HCT116 (cell line): ENCODE data around the gene NDUFS6.

Experiments used
- SP1 ChIP-seq: IDR thresholded peaks from 2 replicates; pipeline ENCODE4 v1.6.1; 2012; ENCODE audit warnings: low read depth
- SRF ChIP-seq: IDR thresholded peaks from 2 replicates; pipeline ENCODE4 v1.6.1; 2012; ENCODE audit warnings: low read depth
- TF ChIP-seq, protein P1 (sequence below), 3 experiments: fragments of 200-600 bp in 1 of 3; sonication (generic) in 1 of 3; IDR thresholded peaks in 2 of 3; conservative IDR thresholded peaks in 1 of 3; 2 replicates each; pipeline ENCODE4 v1.5.1; 2012 to 2017; ENCODE audit warnings: low read depth in 2 of 3, low read length in 2 of 3, antibody characterized with exemption in 1 of 3, borderline replicate concordance in 1 of 3, control low read depth in 1 of 3, mild to moderate bottlenecking in 1 of 3, mixed read lengths in 1 of 3, mixed run types in 1 of 3, moderate library complexity in 1 of 3; ENCODE audit not compliant: insufficient read depth in 1 of 3

DNA sequence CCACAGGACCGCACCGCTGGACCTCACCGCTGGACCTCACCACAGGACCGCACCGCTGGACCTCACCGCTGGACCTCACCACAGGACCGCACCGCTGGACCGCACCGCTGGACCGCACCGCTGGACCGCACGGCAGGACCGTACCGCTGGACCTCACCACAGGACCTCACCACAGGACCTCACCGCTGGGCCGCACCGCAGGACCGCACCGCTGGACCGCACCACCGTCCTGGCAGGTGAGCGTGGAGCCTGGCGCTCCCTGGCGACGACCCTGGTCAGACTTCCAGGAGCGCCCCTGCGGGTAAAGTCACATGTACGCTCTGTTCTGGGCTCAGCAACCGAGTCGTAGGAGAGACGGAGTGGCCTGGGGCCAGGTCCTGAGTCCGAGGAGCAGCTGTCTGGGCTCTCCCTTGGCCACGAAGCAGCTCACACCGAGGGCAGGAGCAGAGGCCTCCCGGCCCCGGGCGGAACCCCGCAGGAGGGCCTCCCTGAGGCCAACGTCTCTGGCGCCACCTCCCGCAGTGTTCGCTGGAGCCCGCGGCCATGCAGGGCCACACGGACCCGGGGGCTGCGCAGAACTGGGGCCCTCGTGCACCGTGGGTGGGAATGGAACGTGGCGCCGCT is 32.1 kb upstream of the NDUFS6 start:
- TF ChIP-seq SRF (no peak), SP1 (no peak)
- TF ChIP-seq, protein P1, sequence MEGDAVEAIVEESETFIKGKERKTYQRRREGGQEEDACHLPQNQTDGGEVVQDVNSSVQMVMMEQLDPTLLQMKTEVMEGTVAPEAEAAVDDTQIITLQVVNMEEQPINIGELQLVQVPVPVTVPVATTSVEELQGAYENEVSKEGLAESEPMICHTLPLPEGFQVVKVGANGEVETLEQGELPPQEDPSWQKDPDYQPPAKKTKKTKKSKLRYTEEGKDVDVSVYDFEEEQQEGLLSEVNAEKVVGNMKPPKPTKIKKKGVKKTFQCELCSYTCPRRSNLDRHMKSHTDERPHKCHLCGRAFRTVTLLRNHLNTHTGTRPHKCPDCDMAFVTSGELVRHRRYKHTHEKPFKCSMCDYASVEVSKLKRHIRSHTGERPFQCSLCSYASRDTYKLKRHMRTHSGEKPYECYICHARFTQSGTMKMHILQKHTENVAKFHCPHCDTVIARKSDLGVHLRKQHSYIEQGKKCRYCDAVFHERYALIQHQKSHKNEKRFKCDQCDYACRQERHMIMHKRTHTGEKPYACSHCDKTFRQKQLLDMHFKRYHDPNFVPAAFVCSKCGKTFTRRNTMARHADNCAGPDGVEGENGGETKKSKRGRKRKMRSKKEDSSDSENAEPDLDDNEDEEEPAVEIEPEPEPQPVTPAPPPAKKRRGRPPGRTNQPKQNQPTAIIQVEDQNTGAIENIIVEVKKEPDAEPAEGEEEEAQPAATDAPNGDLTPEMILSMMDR (IDR thresholded peaks at IDR 0.05 in 2 of 3, conservative IDR thresholded peaks at IDR 0.05 in 1 of 3; ENCODE audit: borderline replicate concordance in 1 of 3, insufficient read depth in 1 of 3, low read depth in 2 of 3, low read length in 2 of 3) = no peak
